ENCODE data around the gene ZC3H18.

DNA sequence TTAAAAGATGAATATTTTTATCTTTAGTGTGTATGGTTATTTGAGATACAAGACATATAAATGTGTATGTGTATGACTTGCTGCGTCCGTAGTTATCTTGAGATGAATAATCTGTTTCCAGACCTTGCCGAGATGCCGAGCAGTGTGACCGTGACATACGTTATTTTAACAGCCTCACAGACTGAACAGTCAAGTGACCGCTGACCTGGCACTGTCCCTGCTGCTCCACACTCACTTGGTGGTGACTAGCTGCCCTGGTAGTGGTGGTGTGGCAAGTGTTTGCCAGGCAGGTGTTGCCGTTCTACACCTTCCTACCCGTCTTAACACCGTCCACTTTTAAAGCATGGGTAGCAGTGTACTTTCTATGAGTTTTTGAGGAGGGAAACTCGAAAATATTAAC is 5.0 kb downstream of the ZC3H18 start:
- TF ChIP-seq CTCF (conservative IDR thresholded peaks at IDR 0.05) (no peak), ZFX (IDR thresholded peaks at IDR 0.05) (no peak)
